Cerebellar cortex (tissue), 1 donor: ENCODE results near the gene LEMD1.
"Not testable (repeated sequence)": the region's sequence is repeated elsewhere in the genome, so short reads cannot be mapped to it uniquely, and the experiment has no call there.

Experiments
- DNase-seq: peaks from one replicate; pipeline ENCODE4 v3.0.0-alpha.2; 2015; ENCODE audit warnings: low spot score

LEMD1 gene

GRCh38 chr1:205381305-205381704 is 40.6 kb downstream of the LEMD1 start:
- DNase-seq: no peak

GRCh38 chr1:205380882-205381281 is 41.0 kb downstream of the LEMD1 start:
- no peak for DNase-seq

GRCh38 chr1:205379056-205379455 is 42.8 kb downstream of the LEMD1 start:
- DNase-seq: no peak

GRCh38 chr1:205377355-205377754 is 44.5 kb downstream of the LEMD1 start:
- no peak for DNase-seq

- DNase-seq: no peak
These were observed 45.1 kb downstream of the LEMD1 start for GRCh38 chr1:205376739-205377138.

GRCh38 chr1:205375835-205376545 is 45.9 kb downstream of the LEMD1 start:
- peak; percentile 54 for DNase-seq

GRCh38 chr1:205374210-205375078 is 47.4 kb downstream of the LEMD1 start:
- DNase-seq: no peak

GRCh38 chr1:205373798-205374175 is 48.1 kb downstream of the LEMD1 start:
- DNase-seq: no peak

- DNase-seq: no peak
These were observed 48.6 kb downstream of the LEMD1 start for GRCh38 chr1:205373022-205373797.

GRCh38 chr1:205371871-205372660 is 49.8 kb downstream of the LEMD1 start:
- DNase-seq: no peak

GRCh38 chr1:205370780-205371179 is 51.1 kb downstream of the LEMD1 start:
- DNase-seq: no peak

- peak; percentile 70 for DNase-seq
These were observed 52.1 kb downstream of the LEMD1 start for GRCh38 chr1:205369701-205370123.

- no peak for DNase-seq
These were observed 53.4 kb downstream of the LEMD1 start for GRCh38 chr1:205368478-205368877.

GRCh38 chr1:205365945-205366463 is 55.9 kb downstream of the LEMD1 start:
- no peak for DNase-seq

- not testable (repeated sequence) for DNase-seq
These were observed 56.8 kb downstream of the LEMD1 start for GRCh38 chr1:205365086-205365485.

GRCh38 chr1:205360891-205361290 is 61.0 kb downstream of the LEMD1 start:
- DNase-seq: peak; percentile 55

- peak; percentile 91 for DNase-seq
These were observed 61.9 kb downstream of the LEMD1 start for GRCh38 chr1:205359771-205360565.

GRCh38 chr1:205358579-205358978 is 63.3 kb downstream of the LEMD1 start:
- DNase-seq: no peak

- no peak for DNase-seq
These were observed 64.3 kb downstream of the LEMD1 start for GRCh38 chr1:205357567-205357966.

- no peak for DNase-seq
These were observed 65.3 kb downstream of the LEMD1 start, which contains the start of gene KLHDC8A for GRCh38 chr1:205356440-205357139. Gene KLHDC8A, minus strand, starts transcription at chr1:205356922. Its CDS starts 13,318 bp downstream, at chr1:205343604.
